H9 (cell line): Measurements from ENCODE around the gene SHISA7. TPM values are rescaled to one million over a fixed set of nuclear protein-coding genes. Genes with fewer than 3 reads are reported as not detected.

Experiments used
- DNase-seq: peaks from one replicate; pipeline ENCODE4 v3.0.0-alpha.2; 2017
- H2AFZ ChIP-seq: one replicate; pipeline ENCODE4 v1.6.1; 2013; ENCODE audit warnings: mild to moderate bottlenecking, low read length, control low read depth, moderate library complexity
- H2AK5ac ChIP-seq: 2 replicates; pipeline ENCODE4 v1.6.1; 2013; ENCODE audit warnings: low read length, control low read depth, mixed read lengths; ENCODE audit not compliant: insufficient read length
- H2BK120ac ChIP-seq: one replicate; pipeline ENCODE4 v1.6.1; 2013; ENCODE audit warnings: low read depth, mild to moderate bottlenecking, low read length, control low read depth, inconsistent platforms; ENCODE audit not compliant: poor library complexity, severe bottlenecking
- H2BK12ac ChIP-seq: 2 replicates; pipeline ENCODE4 v1.6.1; 2013; ENCODE audit warnings: low read length, control low read depth, mixed read lengths, low read depth; ENCODE audit not compliant: insufficient read length
- H2BK15ac ChIP-seq: 2 replicates; pipeline ENCODE4 v1.6.1; 2013; ENCODE audit warnings: low read depth, low read length, control low read depth
- H2BK20ac ChIP-seq: one replicate; pipeline ENCODE4 v1.6.1; 2013; ENCODE audit warnings: low read depth, mild to moderate bottlenecking, low read length, control low read depth, inconsistent platforms; ENCODE audit not compliant: poor library complexity, severe bottlenecking
- H2BK5ac ChIP-seq: 2 replicates; pipeline ENCODE4 v1.6.1; 2013; ENCODE audit warnings: low read length, control low read depth, mixed read lengths; ENCODE audit not compliant: insufficient read length
- H3K14ac ChIP-seq: 2 replicates; pipeline ENCODE4 v1.6.1; 2013; ENCODE audit warnings: low read length, control low read depth; ENCODE audit not compliant: insufficient read depth
- H3K18ac ChIP-seq: 2 replicates; pipeline ENCODE4 v1.6.1; 2013; ENCODE audit warnings: low read depth, mild to moderate bottlenecking, mixed read lengths, low read length, control low read depth; ENCODE audit not compliant: insufficient read length
- H3K23ac ChIP-seq: 2 replicates; pipeline ENCODE4 v1.6.1; 2013; ENCODE audit warnings: low read length, control low read depth, mixed read lengths, low read depth; ENCODE audit not compliant: insufficient read length
- H3K23me2 ChIP-seq: 2 replicates; pipeline ENCODE4 v1.6.1; 2013; ENCODE audit warnings: low read depth, mild to moderate bottlenecking, mixed read lengths, low read length, control low read depth; ENCODE audit not compliant: insufficient read length, poor library complexity, severe bottlenecking
- H3K27ac ChIP-seq: 2 replicates; pipeline ENCODE4 v1.5.1; 2013; ENCODE audit warnings: low read length, control low read depth, mixed read lengths, low read depth; ENCODE audit not compliant: insufficient read length
- H3K27me3 ChIP-seq: 2 replicates; pipeline ENCODE4 v1.6.1; 2013; ENCODE audit warnings: low read length, control low read depth, inconsistent platforms; ENCODE audit not compliant: insufficient read depth
- H3K4ac ChIP-seq: 2 replicates; pipeline ENCODE4 v1.6.1; 2013; ENCODE audit warnings: low read depth, mild to moderate bottlenecking, control low read depth, inconsistent platforms, low read length, moderate library complexity
- H3K4me1 ChIP-seq: 2 replicates; pipeline ENCODE4 v1.6.1; 2013; ENCODE audit warnings: low read length, control low read depth, inconsistent platforms; ENCODE audit not compliant: insufficient read depth
- H3K4me2 ChIP-seq: 2 replicates; pipeline ENCODE4 v1.6.1; 2013; ENCODE audit warnings: low read length, control low read depth, mixed read lengths; ENCODE audit not compliant: insufficient read length, insufficient read depth
- H3K56ac ChIP-seq: 2 replicates; pipeline ENCODE4 v1.6.1; 2013; ENCODE audit warnings: low read depth, mild to moderate bottlenecking, mixed read lengths, low read length, control low read depth; ENCODE audit not compliant: insufficient read length
- H3K79me1 ChIP-seq: 2 replicates; pipeline ENCODE4 v1.6.1; 2013; ENCODE audit warnings: low read depth, mild to moderate bottlenecking, moderate library complexity, low read length, control low read depth, inconsistent platforms; ENCODE audit not compliant: insufficient read depth, poor library complexity, severe bottlenecking
- H3K79me2 ChIP-seq: 2 replicates; pipeline ENCODE4 v1.6.1; 2013; ENCODE audit warnings: low read length, control low read depth, inconsistent platforms; ENCODE audit not compliant: insufficient read depth
- H3K9ac ChIP-seq: 2 replicates; pipeline ENCODE4 v1.6.1; 2013; ENCODE audit warnings: low read length, control low read depth, mixed read lengths; ENCODE audit not compliant: insufficient read length; ENCODE audit errors: extremely low read depth
- H3K9me3 ChIP-seq: one replicate; pipeline ENCODE4 v1.6.1; 2013; ENCODE audit warnings: low read depth, low read length, inconsistent platforms; ENCODE audit not compliant: control insufficient read depth
- H3T11ph ChIP-seq: one replicate; pipeline ENCODE4 v1.6.1; 2013; ENCODE audit warnings: mild to moderate bottlenecking, low read length, control low read depth, inconsistent platforms
- H4K20me1 ChIP-seq: one replicate; pipeline ENCODE4 v1.6.1; 2013; ENCODE audit not compliant: control insufficient read depth, insufficient read length, insufficient read depth
- H4K5ac ChIP-seq: 2 replicates; pipeline ENCODE4 v1.6.1; 2013; ENCODE audit warnings: low read depth, mild to moderate bottlenecking, mixed read lengths, low read length, control low read depth; ENCODE audit not compliant: insufficient read length
- H4K8ac ChIP-seq: replicated peaks from 2 replicates; pipeline ENCODE4 v1.6.1; 2013; ENCODE audit warnings: low read length, control low read depth, mixed read lengths, low read depth; ENCODE audit not compliant: insufficient read length
- H4K91ac ChIP-seq: 2 replicates; pipeline ENCODE4 v1.6.1; 2013; ENCODE audit warnings: low read depth, mild to moderate bottlenecking, moderate library complexity, mixed read lengths, low read length, control low read depth; ENCODE audit not compliant: insufficient read length
- H3K27ac Mint-ChIP-seq, 3 experiments: 2 replicates in 2 of 3; 3 replicates in 1 of 3; pipeline ENCODE4 v1.8.0; 2020 to 2021; ENCODE audit warnings: mixed read lengths in 3 of 3, mild to moderate bottlenecking in 1 of 3, moderate library complexity in 1 of 3
- H3K27me3 Mint-ChIP-seq: 2 replicates; pipeline ENCODE4 v1.8.0; 2021; ENCODE audit warnings: low read depth, mild to moderate bottlenecking, moderate library complexity, mixed read lengths
- H3K36me3 Mint-ChIP-seq, 3 experiments: 2 replicates in 2 of 3; 3 replicates in 1 of 3; pipeline ENCODE4 v1.8.0; 2020 to 2021; ENCODE audit warnings: low read depth in 3 of 3, mixed read lengths in 3 of 3; ENCODE audit not compliant: insufficient read depth in 1 of 3
- H3K4me1 Mint-ChIP-seq, 2 experiments: 2 replicates each; pipeline ENCODE4 v1.8.0; 2020; ENCODE audit warnings: mixed read lengths in 2 of 2
- H3K4me3 Mint-ChIP-seq, 2 experiments: 2 replicates in 1 of 2; 3 replicates in 1 of 2; pipeline ENCODE4 v1.8.0; 2020 to 2021; ENCODE audit warnings: mild to moderate bottlenecking in 2 of 2, mixed read lengths in 2 of 2, moderate library complexity in 1 of 2
- H3K9me3 Mint-ChIP-seq, 2 experiments: 2 replicates in 1 of 2; 3 replicates in 1 of 2; pipeline ENCODE4 v1.8.0; 2020; ENCODE audit warnings: mild to moderate bottlenecking in 2 of 2, mixed read lengths in 2 of 2, moderate library complexity in 1 of 2
- WGBS: extraction: QIAGEN DNeasy Blood & Tissue Kit; methylation state at CpG from one replicate; pipeline ENCODE4 v1.1.7; 2013; ENCODE audit warnings: missing lambda C conversion rate, low lambda C conversion rate, mixed read lengths; ENCODE audit not compliant: insufficient read length; ENCODE audit errors: extremely low coverage; 5-methylcytosine and 5-hydroxymethylcytosine counted together
- total RNA-seq: library from RNA; stranded (reverse); gene quantifications from 2 replicates; pipeline ENCODE4 v1.2.1, GENCODE V29; 2021
- TF ChIP-seq, protein P1 (sequence below): fragments of 200-600 bp; sonication (generic); conservative IDR thresholded peaks from 3 replicates; pipeline ENCODE4 v1.8.0; 2021; ENCODE audit warnings: antibody characterized with exemption, mild to moderate bottlenecking

The SHISA7 gene
- total RNA-seq, 1 experiment from 2014 or later, result 0.31 TPM

GRCh38 chr19:55433292-55433691 is 9.8 kb downstream of the SHISA7 start:
- no peak overlapping the region for H3K14ac ChIP-seq
- Mint-ChIP-seq H3K36me3 (peaks cover 0 to 2% (median 0%) of the 10 kb centered on the region in 3 experiments; a peak in 1 of 7 replicates), H3K4me3 (no peak overlapping the region), H3K27me3 (peaks cover 31% of the 10 kb centered on the region), H3K9me3 (peaks cover 6 to 10% of the 10 kb centered on the region in 2 experiments; a peak in 3 of 5 replicates), H3K27ac (no peak overlapping the region), H3K4me1 (peaks cover 5 to 11% of the 10 kb centered on the region in 2 experiments; a peak in 3 of 4 replicates)
- no peak overlapping the region for H2AFZ ChIP-seq
- no peaks in the 10 kb centered on the region for H3K79me2 ChIP-seq
- no peak overlapping the region for H3K4me2 ChIP-seq
- DNase-seq, result no peak
- TF ChIP-seq, protein P1, sequence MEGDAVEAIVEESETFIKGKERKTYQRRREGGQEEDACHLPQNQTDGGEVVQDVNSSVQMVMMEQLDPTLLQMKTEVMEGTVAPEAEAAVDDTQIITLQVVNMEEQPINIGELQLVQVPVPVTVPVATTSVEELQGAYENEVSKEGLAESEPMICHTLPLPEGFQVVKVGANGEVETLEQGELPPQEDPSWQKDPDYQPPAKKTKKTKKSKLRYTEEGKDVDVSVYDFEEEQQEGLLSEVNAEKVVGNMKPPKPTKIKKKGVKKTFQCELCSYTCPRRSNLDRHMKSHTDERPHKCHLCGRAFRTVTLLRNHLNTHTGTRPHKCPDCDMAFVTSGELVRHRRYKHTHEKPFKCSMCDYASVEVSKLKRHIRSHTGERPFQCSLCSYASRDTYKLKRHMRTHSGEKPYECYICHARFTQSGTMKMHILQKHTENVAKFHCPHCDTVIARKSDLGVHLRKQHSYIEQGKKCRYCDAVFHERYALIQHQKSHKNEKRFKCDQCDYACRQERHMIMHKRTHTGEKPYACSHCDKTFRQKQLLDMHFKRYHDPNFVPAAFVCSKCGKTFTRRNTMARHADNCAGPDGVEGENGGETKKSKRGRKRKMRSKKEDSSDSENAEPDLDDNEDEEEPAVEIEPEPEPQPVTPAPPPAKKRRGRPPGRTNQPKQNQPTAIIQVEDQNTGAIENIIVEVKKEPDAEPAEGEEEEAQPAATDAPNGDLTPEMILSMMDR, result no peak
- H3K9me3 ChIP-seq, result no peaks in the 10 kb centered on the region
- H4K8ac ChIP-seq, result no peak overlapping the region
- H2AK5ac ChIP-seq, result no peak overlapping the region
- H3K4ac ChIP-seq, result no peak overlapping the region
- H4K5ac ChIP-seq, result no peak overlapping the region
- H3K56ac ChIP-seq, result no peak overlapping the region
- H3K27me3 ChIP-seq, result no peaks in the 10 kb centered on the region; the same call in 1 of the 2 replicates
- H3K79me1 ChIP-seq, result no peaks in the 10 kb centered on the region
- WGBS, result no CpG with 5 or more reads among the region's 48 CpGs
- H3K27ac ChIP-seq, result no peak overlapping the region
- no peak overlapping the region for H2BK15ac ChIP-seq
- H2BK5ac ChIP-seq, result no peak overlapping the region
- no peak overlapping the region for H3K9ac ChIP-seq
- H4K20me1 ChIP-seq, result no peaks in the 10 kb centered on the region
- no peak overlapping the region for H4K91ac ChIP-seq
- no peaks in the 10 kb centered on the region for H3K4me1 ChIP-seq
- no peak overlapping the region for H3T11ph ChIP-seq
- no peak overlapping the region for H2BK12ac ChIP-seq
- H2BK20ac ChIP-seq, result no peak overlapping the region
- H2BK120ac ChIP-seq, result no peak overlapping the region
- H3K18ac ChIP-seq, result no peak overlapping the region
- peaks cover 3% of the 10 kb centered on the region for H3K23me2 ChIP-seq
- no peak overlapping the region for H3K23ac ChIP-seq
